HG03025 (cell line): Measurements from ENCODE around the gene TRAM2.

Source experiments
- ATAC-seq: cut with Tn5 transposase; IDR thresholded peaks from one replicate; pipeline ENCODE4 v1.9.1; 2021; ENCODE audit warnings: mild to moderate bottlenecking, moderate library complexity; ENCODE audit not compliant: unreplicated experiment, low FRiP score

The TRAM2 gene

DNA sequence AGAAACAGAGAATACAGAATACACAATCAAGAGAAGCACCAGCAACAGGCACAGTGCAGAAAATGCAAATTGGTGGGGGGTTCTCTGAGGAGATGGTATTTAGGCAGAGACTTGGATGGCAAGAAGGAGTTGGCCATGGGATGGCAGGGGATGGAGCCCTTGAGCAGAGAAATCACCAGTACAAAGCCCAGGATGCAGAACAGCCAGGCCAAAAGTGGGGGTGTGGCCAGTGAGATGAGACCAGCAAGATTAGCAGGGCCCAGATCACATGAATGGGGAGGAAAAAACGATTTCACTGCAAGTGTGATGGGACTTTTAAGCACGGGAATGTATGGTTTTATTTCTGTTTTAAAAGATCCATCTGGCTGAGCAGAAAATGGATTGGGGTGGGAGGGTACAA, 63.4 kb downstream of the TRAM2 start:
- ATAC-seq: no peak

DNA sequence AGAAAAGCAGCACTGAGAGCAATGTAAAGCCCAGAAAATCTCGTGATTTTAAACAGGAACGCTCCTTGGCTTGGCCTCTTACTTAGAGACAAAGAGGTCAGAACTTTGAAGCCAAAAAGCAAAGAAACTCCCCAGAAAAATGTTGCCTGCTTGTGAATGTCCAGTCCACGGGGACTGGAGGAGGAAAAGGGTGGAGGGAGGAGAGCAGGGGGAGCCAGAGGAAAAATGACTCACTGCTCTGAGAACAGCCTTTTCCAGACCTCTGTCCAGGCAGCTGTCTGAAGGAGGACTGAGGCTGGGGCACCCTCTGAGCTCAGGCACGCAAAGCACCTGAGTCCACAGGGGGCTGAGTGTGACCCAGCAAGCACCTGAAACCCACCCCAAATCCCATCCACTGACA, 64.7 kb downstream of the TRAM2 start:
- ATAC-seq: no peak

DNA sequence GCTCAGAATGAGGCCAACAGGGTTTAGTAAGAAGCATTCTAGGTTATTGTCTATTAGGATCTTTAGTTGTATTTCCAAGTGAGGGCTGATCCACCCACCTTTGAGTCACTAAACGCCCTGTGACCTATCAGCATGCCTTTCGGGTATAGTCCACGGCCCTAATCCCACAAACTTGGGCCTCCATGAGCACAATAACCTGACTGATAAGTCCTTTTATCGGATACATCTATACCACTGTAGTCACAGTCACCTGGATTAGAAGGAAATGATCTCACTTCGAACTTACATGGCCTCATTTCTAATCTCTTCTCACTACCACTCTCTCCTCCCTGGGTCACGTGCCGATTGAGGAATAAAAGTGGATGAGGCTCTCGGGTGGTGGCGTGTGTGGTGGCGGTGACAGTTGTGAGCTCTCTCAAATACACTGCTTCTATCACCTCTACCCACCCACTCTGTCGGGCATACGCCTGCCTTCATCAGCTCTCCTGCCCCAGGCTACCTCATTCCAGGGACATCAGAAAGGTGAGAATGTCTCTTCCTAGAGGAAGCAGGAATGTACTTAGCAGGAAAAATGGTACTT, 65.2 kb downstream of the TRAM2 start:
- ATAC-seq: no peak

DNA sequence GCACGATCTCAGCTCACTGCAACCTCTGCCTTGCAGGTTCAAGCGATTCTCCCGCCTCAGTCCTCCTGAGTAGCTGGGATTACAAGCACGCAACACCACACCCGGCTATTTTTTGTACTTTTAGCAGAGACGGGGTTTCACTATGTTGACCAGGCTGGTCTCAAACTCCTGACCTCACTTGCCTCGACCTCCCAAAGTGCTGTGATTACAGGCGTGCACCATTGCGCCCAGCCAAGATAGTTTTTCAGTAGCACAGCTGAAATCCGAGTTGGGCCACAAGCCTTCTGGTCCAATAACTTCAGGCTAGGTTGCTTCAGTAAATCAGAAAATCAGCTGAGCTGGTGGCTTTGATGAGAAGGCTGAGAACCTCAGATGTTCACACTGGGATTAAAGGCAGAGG, 65.7 kb downstream of the TRAM2 start:
- no peak for ATAC-seq

DNA sequence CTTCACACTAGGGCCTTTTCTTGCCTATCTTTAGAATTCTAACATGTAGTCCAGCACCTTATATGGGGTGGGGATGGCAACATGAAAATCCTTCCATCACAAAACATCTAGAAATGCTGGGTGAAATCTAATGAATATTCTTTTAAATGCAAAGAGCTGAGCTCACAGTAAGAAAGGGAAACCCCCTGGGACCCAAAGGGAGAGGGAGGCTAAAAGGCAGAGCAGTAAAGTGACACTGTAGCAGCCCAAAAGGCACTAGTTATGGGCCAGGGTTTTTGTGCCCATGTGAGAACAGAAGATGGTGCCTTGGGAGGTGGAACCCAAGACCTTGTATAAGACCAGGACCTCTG, 66.7 kb downstream of the TRAM2 start:
- no peak for ATAC-seq

DNA sequence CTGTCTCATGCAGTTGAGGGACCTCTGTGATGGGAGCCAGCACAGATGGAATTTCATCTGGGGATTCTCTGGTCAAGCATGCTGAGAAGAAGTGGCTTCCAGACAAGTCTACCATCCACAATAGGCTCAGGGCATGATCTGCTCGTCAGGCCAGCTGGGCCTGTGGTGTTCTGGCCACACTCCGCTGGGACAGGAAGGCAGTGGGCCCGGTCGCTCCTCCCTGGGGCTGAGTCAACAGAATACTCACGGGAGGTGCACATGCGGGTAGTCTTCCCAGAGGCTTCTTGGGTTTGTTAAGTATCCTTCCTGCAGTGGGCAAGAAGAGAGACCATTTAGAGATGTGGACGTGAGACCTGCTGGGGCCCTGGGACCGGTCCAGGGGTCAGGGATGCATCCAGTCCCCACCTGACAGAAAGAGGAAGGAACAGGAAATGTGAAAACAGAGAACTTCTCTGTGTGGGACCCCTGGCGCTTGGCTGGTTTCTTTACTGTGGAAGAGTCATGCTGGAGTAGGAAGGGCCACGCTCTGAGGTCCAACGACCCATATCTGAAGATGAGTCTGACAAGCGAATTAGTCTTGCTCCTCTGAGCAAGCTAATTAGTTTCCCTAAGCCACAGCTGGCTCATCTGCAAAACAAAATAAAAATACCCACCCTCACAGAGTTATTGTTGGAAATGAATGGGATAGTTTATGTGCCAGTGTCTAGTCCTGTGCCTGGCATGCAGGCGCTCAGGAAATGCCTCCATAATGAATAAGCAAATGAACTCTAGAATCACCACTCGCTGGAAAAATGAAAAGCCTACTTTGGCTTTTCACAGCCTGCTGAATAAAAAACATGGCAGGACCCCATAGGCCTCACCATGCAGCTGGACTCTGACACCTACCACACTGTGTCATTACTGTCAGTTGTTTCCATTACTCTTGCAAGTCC, 67.3 kb downstream of the TRAM2 start:
- ATAC-seq: no peak

DNA sequence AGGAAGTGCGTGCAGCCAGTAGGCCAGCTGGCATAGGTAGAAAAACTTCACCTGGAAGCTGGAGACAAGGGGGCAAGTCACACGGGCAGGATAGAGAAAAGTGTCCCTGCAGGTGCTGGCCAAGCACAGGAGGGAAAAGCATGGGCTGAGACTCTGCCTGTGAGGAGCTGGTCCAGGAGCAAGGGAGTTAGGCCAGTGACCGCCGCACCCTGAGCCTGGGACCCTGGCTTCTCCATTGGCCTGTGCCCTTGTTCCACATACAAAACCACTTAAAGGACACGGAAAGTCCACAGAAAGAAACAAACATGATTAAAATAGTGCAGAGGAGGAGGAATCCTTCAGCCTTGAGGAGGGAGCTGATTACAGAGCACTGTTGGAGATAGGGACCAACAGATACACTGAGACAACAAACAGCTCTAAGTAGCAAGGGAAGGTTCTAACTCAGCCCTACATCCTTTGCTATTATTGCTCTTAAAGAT, 68.6 kb downstream of the TRAM2 start:
- no peak for ATAC-seq

DNA sequence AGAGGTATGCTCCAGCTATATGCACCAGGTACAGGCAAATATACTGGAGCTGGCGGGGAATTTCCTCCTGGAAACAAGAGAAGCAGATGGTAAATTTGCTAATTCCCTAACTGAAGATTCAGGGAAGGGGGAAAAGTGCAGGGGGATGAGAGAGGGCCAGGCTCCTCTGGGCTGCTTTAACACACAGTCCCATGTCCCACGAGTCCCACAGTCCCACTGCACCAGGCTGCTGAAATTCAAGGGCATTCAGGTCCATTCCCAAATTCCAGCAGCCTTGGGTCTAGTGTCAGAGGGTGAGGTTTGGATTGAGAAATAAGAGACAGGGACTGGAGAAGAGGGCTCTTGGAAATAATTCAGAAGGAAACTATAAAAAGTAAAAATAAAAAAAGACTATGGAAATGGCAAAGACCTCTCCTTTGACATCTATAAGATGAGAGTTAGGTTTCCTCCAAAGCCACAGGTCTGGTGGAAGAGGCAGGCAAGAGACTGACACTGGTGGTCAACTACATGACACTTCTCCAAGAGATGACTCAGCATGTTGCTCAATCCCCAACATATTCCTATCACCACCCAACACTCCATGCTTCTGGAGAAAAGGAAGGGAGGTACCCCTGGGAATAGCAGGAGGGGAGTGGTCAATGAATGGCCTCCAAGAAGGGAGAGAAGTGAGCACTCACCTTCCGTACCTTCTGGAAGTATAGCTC, 69.2 kb downstream of the TRAM2 start:
- no peak for ATAC-seq

DNA sequence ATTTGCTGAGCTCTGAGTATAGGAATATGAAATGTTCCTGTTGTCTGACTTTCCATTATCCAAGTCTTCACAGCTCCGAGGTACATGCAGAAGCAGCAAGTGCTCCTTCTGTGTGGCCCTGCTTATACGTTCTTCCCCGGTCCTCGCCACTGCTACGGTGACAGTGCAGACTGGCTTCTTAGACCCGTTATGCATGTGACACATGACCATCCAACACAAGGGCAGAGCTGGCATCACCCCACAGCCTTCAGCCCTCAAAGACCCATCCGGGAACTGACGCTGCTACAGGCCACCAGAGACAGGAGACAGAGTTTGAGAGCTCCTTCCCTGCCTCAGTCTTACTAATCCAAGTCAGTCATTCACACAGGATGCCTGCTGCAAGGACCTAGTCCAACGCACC, 70.4 kb downstream of the TRAM2 start:
- ATAC-seq: no peak

DNA sequence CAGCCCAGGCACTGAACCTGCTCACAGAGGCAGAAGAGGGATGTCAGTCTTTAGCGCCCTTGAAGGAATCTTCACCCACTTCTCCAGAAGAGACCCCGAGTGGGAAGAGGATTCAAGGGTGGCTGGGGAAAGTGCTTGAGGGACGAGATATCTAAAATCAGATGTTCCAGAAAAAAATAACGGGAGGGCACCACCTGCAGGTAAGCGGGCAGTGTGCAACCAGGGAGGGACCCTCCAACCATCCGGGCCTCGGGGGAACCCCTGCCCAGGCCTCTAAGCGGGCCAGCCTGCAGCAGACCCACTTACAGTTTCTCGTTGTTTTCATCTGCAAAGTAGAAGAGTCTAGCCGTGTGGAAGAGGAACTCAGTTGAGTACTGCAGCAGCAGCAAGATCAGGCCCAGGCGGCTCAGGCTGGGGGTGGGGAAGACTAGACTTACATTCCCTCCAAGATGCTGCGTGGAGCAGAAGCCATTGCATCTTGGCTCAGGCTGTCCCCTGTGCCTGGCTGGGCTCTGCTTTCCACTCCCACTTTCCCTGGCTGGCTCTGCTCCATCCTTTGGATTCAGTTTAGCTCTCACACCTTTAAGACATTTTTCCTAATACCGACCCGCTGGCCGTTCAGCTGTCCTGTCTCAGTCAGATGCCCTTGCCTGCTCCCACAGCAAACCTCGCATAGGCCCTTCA, 71.0 kb downstream of the TRAM2 start:
- no peak for ATAC-seq

DNA sequence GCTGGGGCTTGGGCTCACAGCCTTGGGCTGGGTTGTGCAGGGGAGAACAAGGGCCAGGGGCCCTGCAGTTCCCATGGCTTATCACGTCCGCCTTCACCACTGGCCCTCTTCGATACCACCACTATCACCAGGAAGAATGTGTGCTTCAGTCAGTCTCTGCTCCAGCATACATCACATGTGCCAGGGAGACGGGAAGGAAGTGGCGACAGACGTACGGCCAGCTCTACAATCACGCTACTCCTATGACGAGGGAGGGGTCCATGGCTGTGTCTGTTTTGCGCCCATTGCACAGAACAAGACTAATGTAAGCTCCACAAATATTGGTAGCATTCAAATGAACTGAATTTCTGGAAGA, 72.1 kb downstream of the TRAM2 start:
- ATAC-seq: no peak

DNA sequence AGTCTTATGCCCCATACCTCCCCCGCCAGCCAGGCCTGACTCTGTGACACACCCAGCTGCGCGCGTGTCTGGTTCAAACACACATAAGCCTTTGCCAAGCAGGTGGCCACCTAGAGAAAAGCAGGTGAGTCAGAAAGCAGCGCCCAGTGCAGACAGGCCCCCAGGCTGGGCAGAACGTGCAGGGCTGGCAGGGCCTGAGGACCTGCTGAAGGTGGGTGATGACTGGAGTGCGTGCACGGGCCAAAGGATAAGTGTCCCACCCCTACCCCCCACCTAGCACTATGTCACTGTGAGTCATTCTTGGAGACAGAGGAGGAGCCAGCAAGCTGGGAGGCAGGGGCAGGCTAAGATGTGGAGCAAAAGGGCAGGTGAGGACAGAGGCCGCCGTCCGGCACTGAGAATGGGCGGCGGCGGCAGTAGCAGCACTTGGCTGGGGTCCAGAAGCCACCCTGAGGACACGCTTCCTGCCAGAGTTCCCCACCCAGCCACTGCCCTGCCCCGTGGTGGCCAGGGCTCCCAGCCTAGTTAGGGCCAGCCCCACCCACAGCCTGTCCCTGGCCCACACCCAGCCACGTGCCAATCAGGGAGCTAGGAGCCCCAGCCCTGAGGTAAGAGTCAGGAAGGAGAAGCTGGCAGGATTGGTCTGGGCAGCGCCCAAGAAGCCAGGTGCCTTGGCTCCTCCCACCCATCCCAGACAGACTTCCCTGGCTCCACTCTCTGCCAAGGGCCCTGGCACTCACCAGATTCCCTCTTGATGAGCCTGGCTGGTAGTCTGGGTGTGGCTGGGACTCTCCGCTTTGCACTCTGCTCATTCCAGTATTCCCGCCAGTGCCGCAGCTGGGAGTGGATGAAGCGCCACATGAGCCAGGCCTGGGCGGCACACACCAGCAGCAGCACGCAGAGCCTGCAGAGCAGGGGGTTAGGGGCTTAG, 72.7 kb downstream of the TRAM2 start:
- ATAC-seq: no peak

DNA sequence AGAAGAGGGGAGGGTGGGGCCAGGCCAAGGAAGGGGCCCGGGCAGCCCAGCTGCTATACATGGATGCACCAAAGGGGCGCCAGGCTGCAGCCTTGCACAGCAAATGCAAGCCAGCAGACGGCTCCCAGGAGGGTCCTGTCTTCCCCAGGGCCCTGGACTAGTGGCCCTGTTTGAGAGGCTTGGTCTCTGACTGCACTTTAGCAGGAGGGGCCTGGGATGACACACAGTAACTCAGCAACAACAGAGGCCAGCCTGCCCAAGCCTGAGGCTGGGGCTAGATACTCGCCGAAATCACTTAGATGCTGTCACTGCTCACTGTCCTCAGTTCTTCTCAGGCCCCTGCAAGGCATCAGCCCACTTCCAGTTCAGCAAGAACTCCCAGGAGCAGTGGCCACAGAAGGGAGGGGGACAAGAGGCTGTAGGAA, 73.5 kb downstream of the TRAM2 start:
- ATAC-seq: no peak

DNA sequence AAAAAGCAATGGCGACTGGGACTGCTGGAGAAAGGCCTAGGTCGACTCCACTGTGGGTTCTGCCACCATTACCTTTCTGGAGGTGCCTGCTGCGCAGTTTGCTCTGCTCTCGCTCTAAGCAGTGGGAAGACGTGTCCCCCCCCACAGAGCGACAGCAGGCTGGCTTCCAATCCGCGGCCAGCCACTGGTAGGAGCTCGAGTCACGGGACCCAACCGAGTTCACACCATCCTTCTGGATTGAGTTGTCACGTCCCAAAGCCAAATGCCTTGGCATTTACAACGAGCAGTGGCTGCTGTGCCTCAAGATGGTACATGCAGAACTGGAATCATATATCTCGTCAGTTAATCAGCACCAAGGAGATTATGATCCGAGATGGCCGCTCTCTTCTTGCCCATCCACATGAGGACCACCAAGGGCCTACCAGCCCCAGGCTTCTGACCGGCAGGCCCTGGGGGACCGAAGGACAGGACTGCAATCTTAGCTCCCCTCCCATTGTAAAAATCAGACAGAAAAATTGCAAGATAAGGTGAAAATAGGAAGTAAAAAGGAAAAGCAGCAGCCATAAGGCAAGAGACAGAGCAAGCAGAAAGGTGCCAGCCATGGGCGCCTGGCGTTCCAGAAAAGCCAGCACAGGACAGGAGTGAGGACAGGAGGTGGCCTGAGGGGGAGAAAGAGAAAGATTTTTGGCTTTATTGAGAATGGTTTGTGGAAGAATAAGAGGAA, 74.4 kb downstream of the TRAM2 start:
- no peak for ATAC-seq

DNA sequence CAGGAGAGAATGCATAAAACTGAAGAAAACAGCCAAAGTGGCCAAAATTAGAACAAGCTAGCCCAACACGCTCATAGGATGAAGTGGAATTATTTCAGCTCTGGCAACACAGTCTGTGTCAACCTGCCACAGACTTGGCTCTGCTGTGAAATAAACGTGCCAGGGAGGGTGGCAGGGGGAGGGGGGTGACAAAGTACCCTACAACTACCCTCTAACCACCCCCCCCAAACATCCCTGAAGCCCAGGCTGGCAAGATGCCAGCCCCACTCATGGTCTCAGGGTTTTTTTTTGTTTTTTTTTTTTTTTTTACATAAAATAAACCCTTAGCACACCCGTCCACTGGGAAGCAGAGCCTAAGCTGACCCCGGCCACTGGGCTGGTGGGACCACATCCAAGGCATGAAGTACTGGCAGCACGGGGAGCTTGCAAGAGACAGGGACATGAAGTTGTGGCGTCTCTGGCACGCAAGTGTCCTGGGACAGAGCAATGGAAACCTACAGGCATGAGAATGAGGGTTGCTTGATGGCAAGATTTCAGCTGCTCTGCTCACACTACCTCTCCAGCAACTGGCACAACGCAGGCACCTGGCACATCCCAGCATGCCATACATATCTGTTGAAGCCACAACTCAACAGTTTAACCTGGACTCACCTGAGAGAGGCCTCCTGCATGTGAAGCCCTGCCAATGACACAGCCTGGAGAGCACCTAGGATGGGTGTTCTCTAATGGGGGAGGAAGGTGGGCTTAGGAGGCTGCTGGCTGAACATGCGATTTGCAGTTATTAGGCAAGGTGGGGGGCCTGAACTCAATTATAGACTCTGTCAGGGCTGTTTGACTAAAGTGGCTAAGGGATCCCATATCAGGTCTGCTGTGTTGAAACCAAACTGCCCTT, 76.4 kb downstream of the TRAM2 start:
- no peak for ATAC-seq

DNA sequence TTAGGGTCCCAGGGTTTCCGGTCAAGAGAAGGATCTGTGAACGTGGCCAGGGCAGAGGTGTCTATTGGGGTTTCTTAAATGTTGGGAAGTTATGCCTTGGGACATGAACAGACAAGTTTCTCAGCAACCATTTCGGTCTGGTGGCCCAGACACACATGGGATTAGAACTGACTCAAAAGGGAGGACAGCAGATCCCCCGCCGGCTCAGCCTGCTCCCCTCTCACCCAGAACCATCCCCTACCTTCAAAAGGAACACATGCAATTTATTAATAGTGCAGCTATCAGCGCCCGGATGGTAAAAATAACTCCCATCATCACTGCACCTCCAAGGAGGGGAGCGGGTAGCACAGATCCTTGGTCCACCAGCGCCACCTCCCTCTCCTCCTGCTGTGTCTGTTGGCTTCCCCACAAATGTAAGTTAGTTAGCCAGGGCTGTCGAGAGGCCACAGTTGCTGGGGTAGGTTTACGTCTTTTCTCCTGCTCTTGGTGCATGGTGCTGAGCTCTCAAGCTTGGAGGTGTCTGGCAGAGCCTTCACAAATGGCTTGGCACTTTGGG, 77.1 kb downstream of the TRAM2 start:
- ATAC-seq: no peak

DNA sequence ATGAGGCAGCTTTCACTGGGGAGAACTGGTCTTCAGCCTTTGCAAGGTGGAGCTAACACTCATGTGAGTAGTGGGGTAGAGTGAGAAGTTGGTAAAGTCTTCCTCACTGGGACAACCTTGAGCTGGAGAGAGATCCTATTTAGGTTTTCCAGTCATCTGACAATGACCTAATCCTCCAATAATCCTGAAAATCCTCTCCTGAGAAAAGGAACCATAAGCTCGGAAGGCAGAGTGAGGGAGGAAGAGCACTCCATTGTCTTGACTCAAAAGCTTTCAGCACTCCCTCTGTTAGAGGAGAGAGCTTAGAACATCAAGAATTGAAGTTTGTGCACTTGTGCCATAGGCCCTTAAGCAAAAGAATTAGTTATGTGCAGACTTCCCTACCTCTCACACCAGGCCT, 77.8 kb downstream of the TRAM2 start:
- no peak for ATAC-seq

DNA sequence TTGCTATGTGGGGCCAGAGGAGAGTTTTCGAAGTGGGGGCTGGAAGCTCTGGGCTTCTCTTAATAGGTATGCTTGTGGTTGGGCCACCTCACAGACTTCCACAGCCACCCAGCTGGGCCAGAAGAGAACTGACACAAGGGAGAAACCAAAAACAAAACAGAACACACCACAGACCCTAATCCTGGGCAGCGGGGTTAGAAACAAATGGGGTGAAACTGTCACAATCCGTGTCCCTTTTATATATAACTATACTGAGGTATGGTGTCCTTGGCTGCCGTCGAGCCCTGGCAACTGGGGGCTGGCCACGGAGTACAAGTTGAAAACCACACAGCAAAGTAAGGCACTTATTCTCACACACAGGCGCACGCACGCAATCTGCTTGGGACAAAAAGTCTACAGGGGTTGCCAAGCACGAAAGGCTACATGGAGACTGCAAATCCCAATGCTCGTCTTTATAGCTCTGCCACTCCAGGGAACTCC, 78.3 kb downstream of the TRAM2 start:
- ATAC-seq: peak; percentile 63
